ENCODE measurements around the gene MBP. TPM values are rescaled to one million over a fixed set of nuclear protein-coding genes. Genes with fewer than 3 reads are reported as not detected.

Gene MBP
- total RNA-seq, 4 donors from 2014 or later, result 44.0 to 68.0 (median 60.2) TPM

GRCh38 chr18:77042583-77042982 is 90.0 kb downstream of the MBP start:
- 75 to 88% methylated on average over 10 of the region's 10 CpGs for WGBS, 2 donors
- Histone ChIP-seq H3K4me1 (peaks cover 3 to 14% of the 10 kb centered on the region in 2 donors), H3K9me3 (no peaks in the 10 kb centered on the region), H3K4me3 (replicated peaks in 1 of 3) (no peak overlapping the region), H3K36me3 (peaks cover 0 to 3% of the 10 kb centered on the region in 2 donors), H3K27ac (no peak overlapping the region), H3K27me3 (no peaks in the 10 kb centered on the region)
- no peak for DNase-seq
- no peak for TF ChIP-seq CTCF (IDR thresholded peaks at IDR 0.05)
- no peak for TF ChIP-seq POLR2A (IDR thresholded peaks at IDR 0.05)
- intact Hi-C loops (cut with DNase I), result no loop called here

- H3K9me3 ChIP-seq, result no peaks in the 10 kb centered on the region
- H3K4me3 ChIP-seq (replicated peaks in 1 of 3), result no peak overlapping the region
- intact Hi-C loops (cut with DNase I), result no loop called here
- H3K27ac ChIP-seq, result no peak overlapping the region
- H3K4me1 ChIP-seq, result no peaks in the 10 kb centered on the region
- H3K27me3 ChIP-seq, result no peaks in the 10 kb centered on the region
- DNase-seq, result no peak
- WGBS, 2 donors, result 84 to 92% methylated on average over 10 of the region's 10 CpGs
- no peaks in the 10 kb centered on the region for H3K36me3 ChIP-seq
- TF ChIP-seq CTCF (IDR thresholded peaks at IDR 0.05), result no peak
- no peak for TF ChIP-seq POLR2A (IDR thresholded peaks at IDR 0.05)
These were observed 93.1 kb downstream of the MBP start for GRCh38 chr18:77039196-77040130.

- H3K4me3 ChIP-seq (replicated peaks in 1 of 3), result no peak overlapping the region
- WGBS, 2 donors, result 88 to 89% methylated on average over 3 of the region's 3 CpGs
- no peak for DNase-seq
- H3K36me3 ChIP-seq, result no peaks in the 10 kb centered on the region
- no peaks in the 10 kb centered on the region for H3K9me3 ChIP-seq
- no peak overlapping the region for H3K27ac ChIP-seq
- H3K27me3 ChIP-seq, result no peaks in the 10 kb centered on the region
- TF ChIP-seq POLR2A (IDR thresholded peaks at IDR 0.05), result no peak
- no peak for TF ChIP-seq CTCF (IDR thresholded peaks at IDR 0.05)
- no peaks in the 10 kb centered on the region for H3K4me1 ChIP-seq
- intact Hi-C loops (cut with DNase I), result no loop called here
These were observed 94.3 kb downstream of the MBP start for GRCh38 chr18:77038182-77038858.

GRCh38 chr18:77037567-77037966 is 95.0 kb downstream of the MBP start:
- no peak overlapping the region for H3K4me3 ChIP-seq (replicated peaks in 1 of 3)
- no peaks in the 10 kb centered on the region for H3K36me3 ChIP-seq
- intact Hi-C loops (cut with DNase I), result no loop called here
- H3K9me3 ChIP-seq, result no peaks in the 10 kb centered on the region
- no peak for DNase-seq
- H3K4me1 ChIP-seq, result peaks cover 0 to under 1% of the 10 kb centered on the region in 2 donors
- 91 to 96% methylated on average over 13 of the region's 13 CpGs for WGBS, 2 donors
- no peak for TF ChIP-seq POLR2A (IDR thresholded peaks at IDR 0.05)
- no peak for TF ChIP-seq CTCF (IDR thresholded peaks at IDR 0.05)
- H3K27ac ChIP-seq, result no peak overlapping the region
- no peaks in the 10 kb centered on the region for H3K27me3 ChIP-seq

Data from thyroid gland (tissue), 4 donors.